ENCODE measurements around the gene RABGAP1L. TPM values are rescaled to one million over a fixed set of nuclear protein-coding genes. Genes with fewer than 3 reads are reported as not detected.
"Not testable (repeated sequence)": the region's sequence is repeated elsewhere in the genome, so short reads cannot be mapped to it uniquely, and the experiment has no call there.

Gene RABGAP1L
- total RNA-seq, 4 donors from 2014 or later: 39.3 to 101 (median 63.7) TPM

- Histone ChIP-seq H3K4me3 (no peak overlapping the region), H3K9me3 (no peaks in the 10 kb centered on the region), H3K27me3 (no peaks in the 10 kb centered on the region), H3K4me1 (peaks cover 8 to 26% (median 11%) of the 10 kb centered on the region in 4 donors), H3K36me3 (peaks cover 0 to 14% (median 0%) of the 10 kb centered on the region in 4 donors), H3K27ac (replicated peaks in 1 of 4) (no peak overlapping the region)
- no peak for DNase-seq (ENCODE audit: extremely low spot score)
- intact Hi-C loops (cut with DNase I): no loop called here
- TF ChIP-seq POLR2AphosphoS5 (IDR thresholded peaks at IDR 0.05): peak in 1 of 2 donors; percentile 9
- no peak for TF ChIP-seq EP300 (IDR thresholded peaks at IDR 0.05)
- 95% methylated on average over 4 of the region's 4 CpGs for WGBS
Observed at GRCh38 chr1:174222166-174222949, 63.0 kb downstream of the RABGAP1L start.

DNA sequence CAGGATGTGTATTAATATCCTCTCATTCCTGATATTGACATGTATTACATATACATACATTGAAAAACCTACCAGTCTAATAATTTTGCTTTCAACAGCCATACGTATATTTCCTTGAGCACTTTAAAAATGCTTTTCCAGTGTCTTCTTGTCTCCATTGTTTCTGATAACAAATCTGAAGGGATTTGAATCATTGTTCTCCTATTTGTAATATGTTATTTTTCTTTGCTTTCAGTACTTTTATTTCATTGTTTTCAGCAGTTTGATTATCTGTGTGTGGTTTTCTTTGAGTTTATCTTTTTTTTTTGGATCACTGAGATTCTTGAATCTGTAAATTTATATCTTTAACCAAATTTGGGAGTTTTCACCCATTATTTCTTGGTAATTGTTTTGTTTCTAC, 65.3 kb downstream of the RABGAP1L start:
- TF ChIP-seq POLR2A (IDR thresholded peaks at IDR 0.05; ENCODE audit: low read depth): no peak
- no peak for TF ChIP-seq EP300 (IDR thresholded peaks at IDR 0.05)
- TF ChIP-seq, protein P1, sequence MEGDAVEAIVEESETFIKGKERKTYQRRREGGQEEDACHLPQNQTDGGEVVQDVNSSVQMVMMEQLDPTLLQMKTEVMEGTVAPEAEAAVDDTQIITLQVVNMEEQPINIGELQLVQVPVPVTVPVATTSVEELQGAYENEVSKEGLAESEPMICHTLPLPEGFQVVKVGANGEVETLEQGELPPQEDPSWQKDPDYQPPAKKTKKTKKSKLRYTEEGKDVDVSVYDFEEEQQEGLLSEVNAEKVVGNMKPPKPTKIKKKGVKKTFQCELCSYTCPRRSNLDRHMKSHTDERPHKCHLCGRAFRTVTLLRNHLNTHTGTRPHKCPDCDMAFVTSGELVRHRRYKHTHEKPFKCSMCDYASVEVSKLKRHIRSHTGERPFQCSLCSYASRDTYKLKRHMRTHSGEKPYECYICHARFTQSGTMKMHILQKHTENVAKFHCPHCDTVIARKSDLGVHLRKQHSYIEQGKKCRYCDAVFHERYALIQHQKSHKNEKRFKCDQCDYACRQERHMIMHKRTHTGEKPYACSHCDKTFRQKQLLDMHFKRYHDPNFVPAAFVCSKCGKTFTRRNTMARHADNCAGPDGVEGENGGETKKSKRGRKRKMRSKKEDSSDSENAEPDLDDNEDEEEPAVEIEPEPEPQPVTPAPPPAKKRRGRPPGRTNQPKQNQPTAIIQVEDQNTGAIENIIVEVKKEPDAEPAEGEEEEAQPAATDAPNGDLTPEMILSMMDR (IDR thresholded peaks at IDR 0.05): no peak
- TF ChIP-seq POLR2AphosphoS5 (IDR thresholded peaks at IDR 0.05): no peak
- intact Hi-C loops (cut with DNase I): no loop called here
- WGBS: 95% methylated on average over 1 of the region's 1 CpG
- no peaks in the 10 kb centered on the region for H3K27me3 ChIP-seq
- H3K27ac ChIP-seq (replicated peaks in 1 of 4): no peak overlapping the region
- DNase-seq (ENCODE audit: extremely low spot score): no peak
- H3K9me3 ChIP-seq: no peaks in the 10 kb centered on the region
- H3K36me3 ChIP-seq: peaks cover 0 to 14% (median 0%) of the 10 kb centered on the region in 4 donors
- H3K4me3 ChIP-seq: no peak overlapping the region
- peaks cover 0 to 8% (median 2%) of the 10 kb centered on the region in 4 donors for H3K4me1 ChIP-seq

DNA sequence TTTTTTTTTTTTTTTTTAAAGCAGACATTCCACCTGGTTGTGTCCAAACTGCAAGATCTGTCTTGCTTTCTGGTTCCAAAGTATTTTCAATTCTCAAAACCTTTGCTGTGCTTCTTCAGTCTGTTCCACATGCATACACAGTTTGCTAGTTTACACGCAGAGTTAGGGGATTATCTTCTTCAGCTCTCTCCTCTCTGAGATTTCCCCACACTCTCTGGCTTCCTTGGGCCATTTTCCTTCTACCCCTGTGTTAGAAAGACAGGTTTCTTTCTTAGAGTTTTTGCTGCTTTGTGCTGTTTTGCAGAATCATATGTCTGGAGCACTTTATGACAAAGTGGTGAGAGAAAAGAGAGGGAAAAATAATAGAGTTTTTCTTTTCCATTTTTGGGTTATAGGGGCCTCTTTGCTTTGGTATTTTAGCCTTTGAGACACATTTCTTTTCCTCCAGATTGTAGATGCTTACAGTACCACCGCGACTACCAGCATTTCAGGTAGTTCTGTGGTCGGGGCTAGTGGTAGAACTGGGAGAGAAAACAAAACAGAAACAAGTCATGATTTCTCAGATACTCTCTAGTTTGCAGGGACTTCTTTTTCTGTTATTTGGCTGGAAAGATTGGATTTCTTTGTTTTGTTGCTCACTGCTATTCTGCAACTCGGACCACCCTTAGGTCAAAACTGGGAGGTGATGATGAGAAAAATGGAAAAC, 66.3 kb downstream of the RABGAP1L start:
- Histone ChIP-seq H3K36me3 (peaks cover 0 to 14% (median 0%) of the 10 kb centered on the region in 4 donors), H3K9me3 (no peaks in the 10 kb centered on the region), H3K27me3 (no peaks in the 10 kb centered on the region), H3K27ac (replicated peaks in 1 of 4) (no peak overlapping the region), H3K4me3 (no peak overlapping the region), H3K4me1 (peaks cover 0 to 6% (median 2%) of the 10 kb centered on the region in 4 donors)
- 91% methylated on average over 5 of the region's 5 CpGs for WGBS
- intact Hi-C loops (cut with DNase I): no loop called here
- DNase-seq (ENCODE audit: extremely low spot score): no peak
- TF ChIP-seq POLR2AphosphoS5 (IDR thresholded peaks at IDR 0.05) (no peak), POLR2A (IDR thresholded peaks at IDR 0.05; ENCODE audit: low read depth) (no peak), EP300 (IDR thresholded peaks at IDR 0.05) (no peak)
- TF ChIP-seq, protein P1 (IDR thresholded peaks at IDR 0.05): no peak

DNA sequence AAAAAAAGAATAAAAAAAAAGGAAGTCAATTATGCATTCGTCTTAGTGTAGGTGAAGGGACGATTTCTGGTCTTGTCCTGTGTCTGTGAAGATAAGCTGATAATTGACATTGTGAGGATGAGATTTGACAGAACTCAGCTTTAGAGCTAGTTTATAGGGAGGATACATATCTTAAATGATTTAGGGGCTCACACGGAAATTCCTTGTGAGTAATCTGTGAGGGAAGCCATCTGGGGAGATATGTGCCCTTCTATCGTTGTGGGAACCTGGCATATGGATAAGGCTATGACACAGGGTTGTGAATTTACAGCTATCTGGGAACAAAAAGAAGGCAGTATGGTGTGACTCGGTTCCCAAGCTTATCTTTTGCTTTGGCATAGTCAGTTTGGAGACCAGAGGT, 71.1 kb downstream of the RABGAP1L start:
- H3K36me3 ChIP-seq: peaks cover 0 to 21% (median 4%) of the 10 kb centered on the region in 4 donors
- TF ChIP-seq, protein P1 (IDR thresholded peaks at IDR 0.05): no peak
- no peak for TF ChIP-seq POLR2AphosphoS5 (IDR thresholded peaks at IDR 0.05)
- TF ChIP-seq POLR2A (IDR thresholded peaks at IDR 0.05; ENCODE audit: low read depth): no peak
- TF ChIP-seq EP300 (IDR thresholded peaks at IDR 0.05): no peak
- intact Hi-C loops (cut with DNase I): no loop called here

DNA sequence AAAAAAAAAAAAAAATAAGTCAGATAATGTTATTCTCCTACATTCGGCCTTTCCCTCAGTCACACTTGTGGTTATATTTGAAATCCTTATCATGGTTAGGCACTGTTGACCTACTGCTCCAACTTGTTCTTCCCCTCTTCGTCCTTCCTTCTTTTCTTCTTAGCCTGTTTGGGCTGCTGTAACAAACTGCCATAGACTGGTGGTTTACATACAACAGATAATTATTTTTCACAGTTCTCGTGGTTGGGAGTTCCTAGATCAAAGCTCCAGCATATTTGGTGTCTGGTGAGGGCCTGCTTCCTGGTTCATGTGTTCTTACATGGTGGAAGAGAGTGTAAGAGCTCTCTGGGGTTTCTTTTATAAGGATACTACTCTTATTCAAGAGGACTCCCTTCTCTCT, 73.4 kb downstream of the RABGAP1L start:
- Histone ChIP-seq H3K4me1 (peaks cover 0 to 1% (median 0%) of the 10 kb centered on the region in 4 donors), H3K27ac (replicated peaks in 1 of 4) (no peak overlapping the region), H3K4me3 (no peak overlapping the region), H3K27me3 (no peaks in the 10 kb centered on the region), H3K9me3 (no peaks in the 10 kb centered on the region), H3K36me3 (peaks cover 0 to 21% (median 4%) of the 10 kb centered on the region in 4 donors)
- intact Hi-C loops (cut with DNase I): no loop called here
- DNase-seq (ENCODE audit: extremely low spot score): no peak
- WGBS: 90% methylated on average over 3 of the region's 3 CpGs
- TF ChIP-seq EP300 (IDR thresholded peaks at IDR 0.05) (no peak), POLR2A (IDR thresholded peaks at IDR 0.05; ENCODE audit: low read depth) (no peak), POLR2AphosphoS5 (IDR thresholded peaks at IDR 0.05) (no peak)
- TF ChIP-seq, protein P1 (IDR thresholded peaks at IDR 0.05): no peak

More for the DNA sequence above, 71.1 kb downstream of the RABGAP1L start:
- Histone ChIP-seq H3K27ac (replicated peaks in 1 of 4) (no peak overlapping the region), H3K4me3 (no peak overlapping the region), H3K4me1 (peaks cover 0 to 4% (median 0%) of the 10 kb centered on the region in 4 donors), H3K27me3 (no peaks in the 10 kb centered on the region), H3K9me3 (no peaks in the 10 kb centered on the region)
- WGBS: 86% methylated on average over 5 of the region's 5 CpGs
- DNase-seq (ENCODE audit: extremely low spot score): no peak

GRCh38 chr1:174238845-174239501, 79.7 kb downstream of the RABGAP1L start:
- WGBS: 97% methylated on average over 28 of the region's 31 CpGs
- intact Hi-C loops (cut with DNase I); H3K27ac ChIP-seq (replicated peaks in 1 of 4); H3K4me3 ChIP-seq; DNase-seq (ENCODE audit: extremely low spot score); H3K4me1 ChIP-seq; H3K27me3 ChIP-seq; H3K9me3 ChIP-seq: not testable (repeated sequence)
- H3K36me3 ChIP-seq: peaks cover 0 to 13% (median 3%) of the 10 kb centered on the region in 4 donors
